HCT116 (cell line): ENCODE measurements around the gene SRPRA. TPM values are rescaled to one million over a fixed set of nuclear protein-coding genes. Genes with fewer than 3 reads are reported as not detected.

Experiments
- ATAC-seq: fragments of 200-7000 bp; cut with Tn5 transposase; 2 replicates; pipeline ENCODE4 v1.9.1; 2020; ENCODE audit warnings: mild to moderate bottlenecking, moderate library complexity
- BruUV-seq: library from RNA; stranded (reverse); fragments of 400-500 nt; replicated peaks from 2 replicates; lab custom pipeline; 2021; lab: Mats Ljungman, UMichigan
- CTCF ChIA-PET: fragments of 300-600 bp; sonication (Branson Sonifier 250); formaldehyde crosslinking; loops from one replicate; lab custom pipeline; 2021; ENCODE audit warnings: antibody characterized with exemption; lab: Charles Lee
- POLR2A ChIA-PET: fragments of 300-600, 350-600 bp; sonication (Branson Sonifier 250); formaldehyde crosslinking; loops from one replicate; lab custom pipeline; 2021; ENCODE audit warnings: antibody characterized with exemption; lab: Charles Lee
- RAD21 ChIA-PET, 2 experiments: fragments of 300-600 bp; sonication (Branson Sonifier 250); formaldehyde crosslinking; loops; one replicate each; lab custom pipeline; 2023; ENCODE audit warnings: low total read pairs in 2 of 2; ENCODE audit not compliant: uncharacterized antibody in 2 of 2, unreplicated experiment in 2 of 2, low non-redundant PET in 1 of 2; lab: Charles Lee
- DNase-seq: peaks from one replicate; pipeline ENCODE4 v3.0.0-alpha.2; 2010; ENCODE audit warnings: low read depth, low spot score
- H2AFZ ChIP-seq: fragments of 200-600 bp; shearing (Covaris generic), sonication (generic); 2 replicates; pipeline ENCODE4 v1.6.1; 2017; ENCODE audit warnings: low read depth, mixed run types, mixed read lengths, antibody characterized with exemption, low read length; ENCODE audit not compliant: poor library complexity, severe bottlenecking
- H3K27ac ChIP-seq: 2 replicates; pipeline ENCODE4 v1.5.1; 2012; ENCODE audit warnings: low read depth, low read length
- H3K27me3 ChIP-seq: fragments of 200-600 bp; sonication (generic); 2 replicates; pipeline ENCODE4 v1.6.1; 2016; ENCODE audit warnings: mixed run types, low read length, mixed read lengths; ENCODE audit not compliant: insufficient read depth
- H3K36me3 ChIP-seq, 2 experiments: fragments of 200-500 bp in 1 of 2; fragments of 200-600 bp in 1 of 2; sonication (Bioruptor generic) in 1 of 2; sonication (generic) in 1 of 2; 2 replicates each; pipeline versions ENCODE4 v1.5.1 to v1.6.1; 2014 to 2016; ENCODE audit warnings: low read length in 2 of 2, inconsistent platforms in 1 of 2, mixed read lengths in 1 of 2, mixed run types in 1 of 2; ENCODE audit not compliant: insufficient read depth in 2 of 2, control insufficient read depth in 1 of 2
- H3K4me1 ChIP-seq, 2 experiments: fragments of 200-600 bp in 1 of 2; sonication (generic) in 1 of 2; 2 replicates each; pipeline versions ENCODE4 v1.5.1 to v1.6.1; 2012 to 2017; ENCODE audit warnings: low read length in 2 of 2, inconsistent platforms in 1 of 2, mild to moderate bottlenecking in 1 of 2, mixed read lengths in 1 of 2, mixed run types in 1 of 2, moderate library complexity in 1 of 2; ENCODE audit not compliant: insufficient read depth in 2 of 2, control insufficient read depth in 1 of 2
- H3K4me2 ChIP-seq: fragments of 200-600 bp; sonication (generic); 2 replicates; pipeline ENCODE4 v1.6.1; 2017; ENCODE audit warnings: mixed run types, low read length, mixed read lengths
- H3K4me3 ChIP-seq, 2 experiments: fragments of 200-600 bp in 1 of 2; sonication (generic) in 1 of 2; replicated peaks in 1 of 2; 2 replicates each; pipeline ENCODE4 v1.5.1; 2011 to 2016; ENCODE audit warnings: low read length in 2 of 2, control low read depth in 1 of 2, low read depth in 1 of 2, mild to moderate bottlenecking in 1 of 2, mixed read lengths in 1 of 2, mixed run types in 1 of 2
- H3K79me2 ChIP-seq: fragments of 200-600 bp; sonication (generic); 2 replicates; pipeline ENCODE4 v1.6.1; 2017; ENCODE audit warnings: mild to moderate bottlenecking, mixed run types, low read length, moderate library complexity, mixed read lengths; ENCODE audit not compliant: insufficient read depth
- H3K9ac ChIP-seq: fragments of 200-600 bp; sonication (generic); 2 replicates; pipeline ENCODE4 v1.6.1; 2016; ENCODE audit warnings: low read length, mixed read lengths
- H3K9me2 ChIP-seq: fragments of 200-600 bp; sonication (generic), shearing (Covaris generic); 2 replicates; pipeline ENCODE4 v1.6.1; 2017; ENCODE audit warnings: mixed run types, mild to moderate bottlenecking, moderate library complexity; ENCODE audit not compliant: insufficient read depth
- H3K9me3 ChIP-seq, 2 experiments: fragments of 200-500 bp in 1 of 2; fragments of 200-600 bp in 1 of 2; sonication (Bioruptor generic) in 1 of 2; sonication (generic) in 1 of 2; 2 replicates each; pipeline ENCODE4 v1.6.1; 2014 to 2017; ENCODE audit warnings: low read length in 2 of 2, mixed read lengths in 2 of 2, inconsistent platforms in 1 of 2, low read depth in 1 of 2, mild to moderate bottlenecking in 1 of 2, mixed run types in 1 of 2, moderate library complexity in 1 of 2; ENCODE audit not compliant: control insufficient read depth in 1 of 2, insufficient read depth in 1 of 2
- H4K20me1 ChIP-seq: fragments of 200-600 bp; sonication (generic), shearing (Covaris generic); 2 replicates; pipeline ENCODE4 v1.6.1; 2017; ENCODE audit warnings: mixed run types, mild to moderate bottlenecking, moderate library complexity; ENCODE audit not compliant: insufficient read depth
- CBX3 ChIP-seq: IDR thresholded peaks from 2 replicates; pipeline ENCODE4 v1.6.1; 2012; ENCODE audit warnings: low read depth
- CEBPB ChIP-seq: IDR thresholded peaks from 2 replicates; pipeline ENCODE4 v1.6.1; 2012; ENCODE audit warnings: low read depth
- EZH2 ChIP-seq: fragments of 200-600 bp; sonication (generic); IDR thresholded peaks from 2 replicates; pipeline ENCODE4 v1.6.1; 2017; ENCODE audit warnings: antibody characterized with exemption, mixed run types
- EZH2phosphoT487 ChIP-seq: fragments of 200-600 bp; IDR thresholded peaks from 2 replicates; pipeline ENCODE4 v1.6.1; 2018; ENCODE audit warnings: antibody characterized with exemption, borderline replicate concordance
- FOSL1 ChIP-seq: IDR thresholded peaks from 2 replicates; pipeline ENCODE4 v1.6.1; 2012; ENCODE audit warnings: low read depth
- JUND ChIP-seq: IDR thresholded peaks from 2 replicates; pipeline ENCODE4 v1.6.1; 2012
- POLR2AphosphoS5 ChIP-seq: IDR thresholded peaks from 2 replicates; pipeline ENCODE4 v1.6.1; 2011; ENCODE audit warnings: mild to moderate bottlenecking, low read depth, low read length, moderate library complexity
- RAD21 ChIP-seq: IDR thresholded peaks from 2 replicates; pipeline ENCODE4 v1.6.1; 2012; ENCODE audit warnings: low read depth, mild to moderate bottlenecking
- ZNF274 ChIP-seq: fragments of 200-500 bp; sonication (Bioruptor generic); IDR thresholded peaks from 2 replicates; pipeline ENCODE4 v1.6.1; 2014; ENCODE audit warnings: mild to moderate bottlenecking, low read depth, low read length, inconsistent platforms
- intact Hi-C: fragments of 100-400 bp; cut with micrococcal nuclease; formaldehyde crosslinking; loops from 2 replicates; pipeline ENCODE4 v1.10.0; 2022
- total RNA-seq: library from RNA; stranded (reverse); gene quantifications from one replicate; pipeline ENCODE4 v1.2.1, GENCODE V29; 2021; ENCODE audit not compliant: unreplicated experiment
- TF ChIP-seq, protein P1 (sequence below): IDR thresholded peaks from 2 replicates; pipeline ENCODE4 v1.6.1; 2012; ENCODE audit warnings: low read depth
- TF ChIP-seq, protein P2 (sequence below): IDR thresholded peaks from 2 replicates; pipeline ENCODE4 v1.6.1; 2012

The SRPRA gene
- total RNA-seq, 1 experiment from 2014 or later = 74.5 TPM

DNA sequence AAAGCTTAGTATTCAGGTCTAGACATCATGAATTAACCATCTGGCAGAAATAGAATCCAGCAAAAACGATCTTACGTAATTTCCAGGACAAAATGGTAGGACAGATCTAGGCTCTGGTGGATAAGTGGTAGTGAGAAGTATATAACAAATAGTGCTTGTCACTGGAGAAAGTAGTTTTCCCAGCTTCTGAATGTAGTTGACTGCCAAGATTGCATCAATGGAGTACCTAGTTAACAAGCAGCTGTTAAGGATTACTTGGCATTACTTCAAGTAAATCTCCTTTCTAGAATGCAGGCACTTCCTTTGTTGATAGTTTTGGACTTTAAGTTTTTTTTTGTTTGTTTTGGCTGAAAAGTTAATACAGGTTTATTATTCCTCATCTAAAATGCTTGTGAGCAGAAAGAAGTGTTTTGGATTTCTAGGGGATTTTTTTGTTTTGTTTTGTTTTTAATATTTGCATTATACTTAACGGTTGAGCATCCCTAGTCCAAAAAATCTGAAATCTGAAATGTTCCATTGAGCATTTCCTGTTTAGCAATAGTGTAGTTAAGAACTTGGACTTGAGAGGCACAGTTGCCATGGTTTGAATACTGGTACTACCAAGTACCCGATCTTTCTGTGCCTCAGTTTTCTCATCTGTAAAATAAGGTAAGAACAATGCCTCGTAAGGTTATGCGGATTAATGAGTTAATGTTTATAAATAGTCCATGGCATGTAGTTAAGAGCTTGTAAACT, 36.8 kb downstream of the SRPRA start:
- RAD21 ChIA-PET = no interaction called here
- intact Hi-C loops = no loop called here

More for the DNA sequence above, 36.8 kb downstream of the SRPRA start:
- Histone ChIP-seq H3K79me2 (peaks cover 9% of the 10 kb centered on the region), H3K4me2 (no peak overlapping the region), H3K36me3 (no peaks in the 10 kb centered on the region), H3K9me2 (no peaks in the 10 kb centered on the region), H3K9me3 (no peaks in the 10 kb centered on the region), H3K4me1 (no peaks in the 10 kb centered on the region), H3K4me3 (no peak overlapping the region), H3K27me3 (no peaks in the 10 kb centered on the region), H4K20me1 (no peaks in the 10 kb centered on the region), H3K27ac (no peak overlapping the region), H3K9ac (no peak overlapping the region), H2AFZ (no peak overlapping the region)
- ATAC-seq = no peak
- TF ChIP-seq CBX3 (no peak), RAD21 (no peak), ZNF274 (no peak), JUND (no peak), CEBPB (no peak), FOSL1 (no peak), POLR2AphosphoS5 (no peak), EZH2 (no peak), EZH2phosphoT487 (no peak)
- TF ChIP-seq, protein P1, sequence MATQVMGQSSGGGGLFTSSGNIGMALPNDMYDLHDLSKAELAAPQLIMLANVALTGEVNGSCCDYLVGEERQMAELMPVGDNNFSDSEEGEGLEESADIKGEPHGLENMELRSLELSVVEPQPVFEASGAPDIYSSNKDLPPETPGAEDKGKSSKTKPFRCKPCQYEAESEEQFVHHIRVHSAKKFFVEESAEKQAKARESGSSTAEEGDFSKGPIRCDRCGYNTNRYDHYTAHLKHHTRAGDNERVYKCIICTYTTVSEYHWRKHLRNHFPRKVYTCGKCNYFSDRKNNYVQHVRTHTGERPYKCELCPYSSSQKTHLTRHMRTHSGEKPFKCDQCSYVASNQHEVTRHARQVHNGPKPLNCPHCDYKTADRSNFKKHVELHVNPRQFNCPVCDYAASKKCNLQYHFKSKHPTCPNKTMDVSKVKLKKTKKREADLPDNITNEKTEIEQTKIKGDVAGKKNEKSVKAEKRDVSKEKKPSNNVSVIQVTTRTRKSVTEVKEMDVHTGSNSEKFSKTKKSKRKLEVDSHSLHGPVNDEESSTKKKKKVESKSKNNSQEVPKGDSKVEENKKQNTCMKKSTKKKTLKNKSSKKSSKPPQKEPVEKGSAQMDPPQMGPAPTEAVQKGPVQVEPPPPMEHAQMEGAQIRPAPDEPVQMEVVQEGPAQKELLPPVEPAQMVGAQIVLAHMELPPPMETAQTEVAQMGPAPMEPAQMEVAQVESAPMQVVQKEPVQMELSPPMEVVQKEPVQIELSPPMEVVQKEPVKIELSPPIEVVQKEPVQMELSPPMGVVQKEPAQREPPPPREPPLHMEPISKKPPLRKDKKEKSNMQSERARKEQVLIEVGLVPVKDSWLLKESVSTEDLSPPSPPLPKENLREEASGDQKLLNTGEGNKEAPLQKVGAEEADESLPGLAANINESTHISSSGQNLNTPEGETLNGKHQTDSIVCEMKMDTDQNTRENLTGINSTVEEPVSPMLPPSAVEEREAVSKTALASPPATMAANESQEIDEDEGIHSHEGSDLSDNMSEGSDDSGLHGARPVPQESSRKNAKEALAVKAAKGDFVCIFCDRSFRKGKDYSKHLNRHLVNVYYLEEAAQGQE = no peak
- TF ChIP-seq, protein P2, sequence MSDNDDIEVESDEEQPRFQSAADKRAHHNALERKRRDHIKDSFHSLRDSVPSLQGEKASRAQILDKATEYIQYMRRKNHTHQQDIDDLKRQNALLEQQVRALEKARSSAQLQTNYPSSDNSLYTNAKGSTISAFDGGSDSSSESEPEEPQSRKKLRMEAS = no peak
- DNase-seq = no peak
- ChIA-PET CTCF (no interaction called here), POLR2A (no interaction called here)
- no TSS peak for BruUV-seq
